K562 (cell line): Measurements from ENCODE around the gene KMT5B. TPM values are rescaled to one million over a fixed set of nuclear protein-coding genes. Genes with fewer than 3 reads are reported as not detected.

Experiments used
- CHD1 ChIP-seq: fragments of 200-600 bp; sonication (generic); IDR thresholded peaks from one replicate; pipeline ENCODE4 v1.6.1; 2012; ENCODE audit warnings: mild to moderate bottlenecking, moderate library complexity, low read length, inconsistent platforms
- CTCF ChIP-seq, 3 experiments: IDR thresholded peaks in 2 of 3; conservative IDR thresholded peaks in 1 of 3; 2 replicates each; pipeline ENCODE4 v1.5.1; 2011 to 2012; ENCODE audit warnings: low read length in 3 of 3, mild to moderate bottlenecking in 3 of 3, control low read depth in 2 of 3, improper control_type of control experiment in 1 of 3, inconsistent platforms in 1 of 3, low read depth in 1 of 3, mixed read lengths in 1 of 3, moderate library complexity in 1 of 3; ENCODE audit not compliant: insufficient read depth in 2 of 3
- DDX20 ChIP-seq: fragments of 450-650 bp; IDR thresholded peaks from 2 replicates; pipeline ENCODE4 v1.6.1; 2016; ENCODE audit warnings: missing genetic modification characterization, low read depth, mild to moderate bottlenecking, missing compliant biosample characterization, moderate library complexity
- HDAC3 ChIP-seq: fragments of 450-650 bp; IDR thresholded peaks from 2 replicates; pipeline ENCODE4 v1.6.1; 2018; ENCODE audit warnings: borderline replicate concordance, mild to moderate bottlenecking, moderate library complexity; ENCODE audit not compliant: partially characterized antibody
- MNT ChIP-seq, 2 experiments: fragments of 450-650 bp; conservative IDR thresholded peaks; 2 replicates each; pipeline ENCODE4 v1.6.1; 2017; ENCODE audit warnings: mild to moderate bottlenecking in 2 of 2, moderate library complexity in 2 of 2
- MXI1 ChIP-seq: IDR thresholded peaks from 2 replicates; pipeline ENCODE4 v1.6.1; 2011; ENCODE audit warnings: low read depth, mild to moderate bottlenecking, improper control_type of control experiment, low read length
- NBN ChIP-seq: fragments of 450-650 bp; IDR thresholded peaks from 2 replicates; pipeline ENCODE4 v1.6.1; 2016; ENCODE audit warnings: low read depth, mild to moderate bottlenecking
- REST ChIP-seq, 2 experiments: fragments of 450-650 bp; formaldehyde crosslinking in 1 of 2; IDR thresholded peaks; 2 replicates each; pipeline versions ENCODE4 v1.4.0 to v1.6.1; 2014 to 2020; ENCODE audit warnings: mild to moderate bottlenecking in 2 of 2, borderline replicate concordance in 1 of 2, low read depth in 1 of 2
- RNF2 ChIP-seq: sonication (generic); IDR thresholded peaks from 2 replicates; pipeline ENCODE4 v1.6.1; 2016
- TEAD4 ChIP-seq, 2 experiments: sonication (generic) in 1 of 2; formaldehyde crosslinking in 1 of 2; IDR thresholded peaks; 2 replicates each; pipeline versions ENCODE4 v1.6.1 to v1.8.0; 2012 to 2022; ENCODE audit warnings: borderline replicate concordance in 1 of 2, inconsistent platforms in 1 of 2, low read length in 1 of 2, mild to moderate bottlenecking in 1 of 2, missing genetic modification reagents in 1 of 2
- ZHX1 ChIP-seq: fragments of 150-350 bp; conservative IDR thresholded peaks from 2 replicates; pipeline ENCODE4 v1.6.1; 2014; ENCODE audit warnings: low read length
- polyA plus RNA-seq, 8 experiments: library from polyadenylated mRNA; depleted of rRNA in 4 of 8; stranded (reverse) in 5 of 8; unstranded in 3 of 8; fragments of >200 nt; fragmentation: Nextera tagmentation in 2 of 8; fragmentation: Illumina TruSeq in 1 of 8; extraction: Ambion mirVana in 2 of 8; extraction: Trizol in 1 of 8; gene quantifications; 2 replicates each; pipeline versions ENCODE4 v1.2.1 to v1.2.3, GENCODE V29; 2011 to 2014; ENCODE audit warnings: inconsistent platforms in 1 of 8, missing spikeins in 1 of 8
- total RNA-seq, 7 experiments: library from RNA; depleted of rRNA in 6 of 7; stranded (reverse); fragments of >200 nt in 6 of 7; fragmentation: Illumina TruSeq in 2 of 7; extraction: Trizol in 2 of 7; gene quantifications; 2 replicates each; pipeline versions ENCODE4 v1.2.1 to v1.2.3, GENCODE V29; 2011 to 2021; ENCODE audit warnings: low replicate concordance in 1 of 7

The KMT5B gene
- total and polyA plus RNA-seq, 9 of the 15 experiments (the other 6 are each of a cell fraction or from before 2014, with no cell fraction given): 7.3 to 27.3 (median 20.9) TPM

GRCh38 chr11:68212421-68213134 lies 518 bp downstream of the KMT5B start (continued):
- no peak for TF ChIP-seq HDAC3
- TF ChIP-seq CTCF (IDR thresholded peaks at IDR 0.05 in 2 of 3, conservative IDR thresholded peaks at IDR 0.05 in 1 of 3; ENCODE audit: insufficient read depth in 2 of 3, low read depth in 1 of 3, low read length in 3 of 3): peak; percentile 10 to 59 (median 42); a peak in 3 of 6 replicates
- TF ChIP-seq DDX20: no peak
- no peak for TF ChIP-seq ZHX1
- TF ChIP-seq MXI1: 0 out of 2 replicates have a peak, but pooled peaks have one; percentile 19
- TF ChIP-seq CHD1: no peak
- 0 out of 2 replicates have a peak, but pooled peaks have one; percentile 14 for TF ChIP-seq REST (IDR thresholded peaks at IDR 0.05; ENCODE audit: borderline replicate concordance)
- TF ChIP-seq REST (CRISPR knock-in tag; IDR thresholded peaks at IDR 0.05; ENCODE audit: low read depth): no peak
- no peak for TF ChIP-seq NBN
- peak; percentile 77 to 87 for TF ChIP-seq MNT (conservative IDR thresholded peaks at IDR 0.05)
- no peak for TF ChIP-seq TEAD4 (IDR thresholded peaks at IDR 0.05; ENCODE audit: low read length)
- TF ChIP-seq TEAD4 (CRISPR knock-in tag; IDR thresholded peaks at IDR 0.05; ENCODE audit: borderline replicate concordance): no peak
- TF ChIP-seq RNF2: no peak
